Measurements from ENCODE around the gene HOXA7.

HOXA7 gene

DNA sequence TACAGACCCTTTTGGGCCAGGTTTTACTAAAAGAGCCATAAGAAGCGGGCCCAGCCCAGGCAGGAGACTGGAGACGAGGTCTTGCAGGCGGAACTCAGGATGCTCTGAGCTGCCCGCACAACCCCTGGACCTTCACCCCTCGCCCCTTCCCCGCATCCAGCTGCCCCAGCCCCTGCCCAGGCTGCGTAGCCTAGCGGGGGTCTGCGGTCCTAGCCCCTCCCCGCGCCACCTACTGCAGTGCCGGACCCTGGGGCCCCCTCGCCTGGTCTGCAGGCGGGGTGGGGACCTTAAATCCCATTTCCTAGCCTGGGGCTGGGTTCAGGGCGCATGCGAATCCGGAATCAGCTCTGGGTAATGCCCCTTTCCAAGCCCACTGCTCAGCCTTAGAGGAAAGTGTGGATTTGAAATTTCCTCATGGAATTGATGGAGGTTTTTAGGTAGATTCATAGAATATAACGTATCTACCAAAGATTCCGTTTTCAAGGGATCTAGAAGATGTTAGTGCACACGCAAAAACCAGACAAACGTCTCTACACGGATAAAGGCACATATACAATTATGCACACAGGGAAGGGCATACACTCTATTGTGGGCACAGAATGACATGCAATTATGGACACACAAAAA, 3.5 kb downstream of the HOXA7 start:
- H3K4me3 ChIP-seq (ENCODE audit: low read depth, low read length), result peak overlapping the region; percentile 75
- no peak for DNase-seq (ENCODE audit: low read depth)

DNA sequence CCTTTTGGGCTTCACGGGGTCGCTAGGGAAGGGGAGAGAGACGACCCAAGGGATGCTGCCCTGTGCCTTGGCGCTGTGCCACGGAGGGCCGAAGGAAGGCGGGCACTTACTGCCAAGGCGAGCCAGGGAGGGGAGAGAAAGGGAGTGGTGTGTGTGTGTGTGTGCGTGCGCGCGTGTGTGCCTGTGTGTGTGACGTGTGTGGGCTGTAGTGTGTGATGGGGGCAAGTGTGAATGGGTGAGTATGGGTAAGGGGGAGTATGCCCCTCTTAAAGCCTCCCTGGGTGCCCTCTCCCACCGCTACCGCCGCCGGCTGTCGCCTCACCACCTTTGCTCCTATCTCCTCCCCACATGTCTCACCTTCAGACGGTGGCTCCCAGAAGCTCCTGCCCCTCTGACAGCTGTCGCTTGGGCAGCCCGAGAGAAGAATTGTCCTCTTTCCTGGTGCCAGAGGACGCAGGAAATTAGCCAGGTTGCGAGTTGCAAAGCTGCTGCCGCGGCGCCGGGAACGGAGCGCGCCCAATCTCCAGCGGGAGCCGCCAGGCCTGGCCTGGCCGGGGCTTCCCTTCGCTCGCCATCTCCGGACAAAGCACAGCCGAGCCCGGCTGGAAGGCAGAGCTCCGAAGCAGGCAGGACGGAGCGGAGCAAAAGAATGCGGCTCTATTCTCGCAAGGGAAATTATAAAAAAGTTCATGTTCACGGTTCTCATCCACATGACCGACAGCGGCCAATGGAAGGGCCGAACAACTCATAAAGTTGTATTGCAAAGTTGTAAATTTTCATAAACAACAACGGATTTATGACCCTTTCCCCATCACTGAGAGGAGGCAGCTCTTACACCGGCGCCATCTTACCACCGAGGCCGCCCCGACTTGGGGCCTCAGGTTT, 4.3 kb downstream of the HOXA7 start, which contains the start of gene HOXA3:
Gene HOXA3 (minus strand): TSS at position 653 of the 885 bp plus-strand sequence. CDS start 41,943 bp downstream, outside the sequence.
- peak within 1 kb of the TSS; percentile 75 for H3K4me3 ChIP-seq (ENCODE audit: low read depth, low read length)
- DNase-seq (ENCODE audit: low read depth), result peak; percentile 71

DNA sequence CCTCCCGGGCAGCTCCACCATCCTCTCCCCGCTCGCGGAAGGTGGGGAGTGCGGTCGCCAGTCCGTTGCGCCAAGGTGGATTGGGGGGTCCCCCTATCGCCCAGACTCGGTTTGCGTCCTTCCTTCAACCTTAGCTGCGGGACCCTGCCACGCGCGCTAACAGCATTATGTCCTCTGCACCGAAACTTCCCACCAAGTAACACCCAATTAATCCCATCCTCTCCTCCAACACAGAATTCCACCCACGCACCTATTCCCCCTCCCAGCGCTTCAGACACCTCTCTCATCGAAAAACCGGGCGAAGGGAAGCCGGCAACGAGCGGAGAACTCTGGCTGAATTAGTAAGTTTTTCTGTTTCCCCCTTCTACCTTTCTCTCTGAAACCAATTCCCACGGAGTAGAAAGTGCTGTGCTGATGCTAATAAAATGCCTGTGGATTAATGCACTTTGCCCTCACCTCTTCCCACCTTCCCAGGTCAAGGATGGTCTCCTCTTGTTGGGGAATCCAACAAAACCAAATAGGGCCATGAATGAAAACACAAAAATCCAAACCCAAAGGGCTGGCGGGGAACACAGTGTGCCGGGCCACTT, 5.0 kb downstream of the HOXA7 start:
- no peak for DNase-seq (ENCODE audit: low read depth)
- H3K4me3 ChIP-seq (ENCODE audit: low read depth, low read length), result peak overlapping the region; percentile 75

DNA sequence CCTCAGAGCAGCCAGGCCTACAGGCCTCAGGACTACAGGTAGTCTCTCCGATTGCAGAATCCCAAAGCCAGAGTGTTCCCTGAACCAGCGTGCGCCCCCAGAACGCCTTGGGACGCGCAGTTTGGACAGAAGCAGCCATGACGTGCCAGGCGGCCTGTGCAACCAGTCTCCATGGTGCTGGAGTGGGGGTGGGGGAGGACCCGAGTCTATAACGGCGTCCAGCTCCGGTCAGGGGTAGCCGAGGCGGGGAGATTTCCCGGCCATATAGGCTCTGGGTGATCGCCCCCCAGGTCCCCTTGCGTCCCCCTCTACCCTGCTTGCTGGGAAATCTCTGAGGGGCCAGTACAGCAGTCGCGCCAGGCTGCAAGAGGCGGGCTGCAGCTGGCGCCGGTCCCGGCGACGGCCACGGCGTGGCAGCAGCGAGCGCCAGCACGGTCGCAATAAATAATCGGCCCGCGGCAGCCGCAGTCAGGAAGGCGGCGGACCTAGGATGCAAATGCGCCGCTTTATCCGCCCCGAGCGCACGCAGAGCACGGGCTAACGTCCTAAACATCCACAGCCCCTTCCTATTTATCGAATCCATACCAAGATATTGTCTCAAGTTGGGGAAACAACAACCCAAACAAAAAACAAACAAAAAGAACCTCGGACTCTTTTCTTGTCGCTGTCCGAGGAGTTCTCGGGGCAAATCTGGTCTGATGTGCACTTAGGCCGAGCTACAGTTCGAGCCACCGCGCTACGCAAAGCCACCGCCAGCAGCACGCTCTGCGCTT, 5.7 kb downstream of the HOXA7 start:
- no peak for DNase-seq (ENCODE audit: low read depth)
- H3K4me3 ChIP-seq (ENCODE audit: low read depth, low read length), result peak overlapping the region; percentile 75

DNA sequence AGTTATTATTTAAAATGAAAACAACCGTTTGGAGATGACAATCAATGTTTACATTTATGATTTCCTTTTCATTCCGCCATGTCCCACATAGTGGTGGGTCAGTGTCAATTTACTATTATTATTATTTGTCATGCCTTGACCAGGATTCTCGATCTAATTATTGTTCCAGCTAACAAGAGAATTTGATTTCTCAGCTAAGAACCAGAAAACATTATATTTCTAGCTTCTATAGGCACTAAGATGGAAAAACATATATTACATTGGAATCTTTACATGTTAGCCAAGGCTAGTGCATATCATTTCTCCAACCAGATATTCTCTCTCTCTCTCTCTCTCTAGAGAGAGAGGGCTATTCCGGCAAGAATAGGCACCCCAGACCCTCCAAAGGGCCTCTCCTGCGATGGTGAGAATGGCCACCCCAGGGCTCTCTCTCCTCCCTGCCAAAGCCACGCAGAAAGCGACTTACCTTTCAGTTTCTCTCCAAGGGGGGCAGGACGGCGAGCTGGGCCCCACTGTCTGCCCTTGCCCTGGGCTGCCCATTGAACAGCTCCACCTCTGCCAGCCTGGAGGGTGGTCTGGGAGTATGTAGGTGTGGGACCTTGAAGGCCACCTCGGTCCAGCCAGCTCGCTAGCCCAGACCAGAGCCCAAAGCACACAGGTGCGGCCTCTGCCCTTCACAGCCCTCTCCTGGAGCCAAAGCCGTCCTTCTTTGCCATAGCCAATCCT, 6.5 kb downstream of the HOXA7 start:
- H3K4me3 ChIP-seq (ENCODE audit: low read depth, low read length), result peak overlapping the region; percentile 75
- DNase-seq (ENCODE audit: low read depth), result no peak

DNA sequence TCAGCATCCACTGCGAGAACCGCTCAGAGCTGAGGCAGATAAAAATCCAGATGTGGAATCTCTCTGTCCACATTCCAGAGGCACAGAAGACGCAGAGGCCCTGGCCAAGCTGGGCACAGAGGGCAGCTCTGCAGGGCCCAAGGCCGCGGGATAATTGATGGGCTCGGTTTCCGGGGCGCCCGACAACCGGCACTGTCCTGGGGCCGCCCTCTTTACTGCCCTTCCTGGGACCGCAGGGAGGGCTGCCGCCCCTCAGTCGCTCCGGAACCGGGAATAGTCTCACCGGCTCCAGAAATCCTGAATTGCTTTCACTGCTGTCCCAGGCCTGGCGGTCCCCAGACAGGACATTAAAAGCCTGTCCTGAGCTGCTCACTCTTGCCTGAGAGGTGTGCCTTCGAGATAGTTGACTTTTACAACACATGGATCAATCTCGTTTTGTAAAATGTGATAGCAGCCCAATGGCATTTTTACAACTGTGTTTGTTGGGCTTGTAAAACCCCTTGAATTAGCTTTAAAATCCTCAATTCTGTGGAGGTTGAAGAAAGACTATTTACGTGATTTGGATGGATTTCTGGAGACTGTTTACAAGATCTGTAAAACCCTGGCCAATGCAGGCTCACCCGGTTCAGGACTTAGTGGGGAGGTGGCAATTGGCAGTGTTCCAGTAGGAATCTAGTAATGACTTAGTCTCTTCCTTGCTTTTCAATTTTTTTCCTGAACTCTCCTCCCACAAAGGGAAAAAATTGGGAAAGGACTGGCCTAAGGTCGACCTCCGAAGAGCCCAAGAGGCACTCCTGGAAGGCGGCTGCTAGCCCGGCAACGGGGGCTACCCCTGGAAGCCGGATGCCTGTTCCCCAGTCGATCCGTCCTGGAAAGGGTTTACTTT, 7.5 kb downstream of the HOXA7 start:
- H3K4me3 ChIP-seq (ENCODE audit: low read depth, low read length), result peak overlapping the region; percentile 75
- DNase-seq (ENCODE audit: low read depth), result no peak

DNA sequence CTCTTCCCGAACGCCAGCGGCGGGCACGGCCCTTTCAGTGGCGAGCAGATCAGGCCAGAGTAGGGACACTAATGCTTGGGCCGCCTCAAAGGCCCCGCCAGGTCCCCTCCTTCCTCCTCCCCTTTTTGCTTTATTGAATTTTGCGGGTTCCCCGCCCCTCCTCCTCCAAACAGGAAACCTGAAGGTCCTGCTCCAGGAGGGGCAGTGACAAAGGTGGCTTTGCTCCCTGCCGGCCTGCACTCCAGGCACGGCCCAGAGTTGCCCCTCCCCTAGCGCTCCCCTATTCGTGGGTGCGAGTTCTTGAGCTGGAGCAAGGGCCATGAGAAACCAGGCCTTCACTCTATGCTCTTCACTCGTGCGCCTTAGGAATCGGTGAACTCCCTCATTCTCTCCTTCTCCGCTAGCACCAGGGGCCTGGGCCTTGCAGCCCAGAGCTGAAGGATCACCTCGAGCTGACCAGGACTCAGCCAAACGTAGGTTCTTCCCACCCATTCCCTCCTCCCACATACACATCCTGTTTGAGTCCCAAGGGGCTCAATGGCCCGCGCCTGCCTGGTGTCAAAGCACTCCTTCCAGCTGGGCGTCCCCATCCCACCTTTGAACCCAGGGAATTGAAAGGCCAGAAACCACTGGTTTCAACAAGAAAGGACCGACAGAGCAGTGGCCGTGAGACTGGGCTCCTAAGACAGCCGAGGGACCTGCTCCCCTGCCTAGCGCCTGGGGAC, 8.3 kb downstream of the HOXA7 start:
- no peak for DNase-seq (ENCODE audit: low read depth)
- H3K4me3 ChIP-seq (ENCODE audit: low read depth, low read length), result peak overlapping the region; percentile 75

DNA sequence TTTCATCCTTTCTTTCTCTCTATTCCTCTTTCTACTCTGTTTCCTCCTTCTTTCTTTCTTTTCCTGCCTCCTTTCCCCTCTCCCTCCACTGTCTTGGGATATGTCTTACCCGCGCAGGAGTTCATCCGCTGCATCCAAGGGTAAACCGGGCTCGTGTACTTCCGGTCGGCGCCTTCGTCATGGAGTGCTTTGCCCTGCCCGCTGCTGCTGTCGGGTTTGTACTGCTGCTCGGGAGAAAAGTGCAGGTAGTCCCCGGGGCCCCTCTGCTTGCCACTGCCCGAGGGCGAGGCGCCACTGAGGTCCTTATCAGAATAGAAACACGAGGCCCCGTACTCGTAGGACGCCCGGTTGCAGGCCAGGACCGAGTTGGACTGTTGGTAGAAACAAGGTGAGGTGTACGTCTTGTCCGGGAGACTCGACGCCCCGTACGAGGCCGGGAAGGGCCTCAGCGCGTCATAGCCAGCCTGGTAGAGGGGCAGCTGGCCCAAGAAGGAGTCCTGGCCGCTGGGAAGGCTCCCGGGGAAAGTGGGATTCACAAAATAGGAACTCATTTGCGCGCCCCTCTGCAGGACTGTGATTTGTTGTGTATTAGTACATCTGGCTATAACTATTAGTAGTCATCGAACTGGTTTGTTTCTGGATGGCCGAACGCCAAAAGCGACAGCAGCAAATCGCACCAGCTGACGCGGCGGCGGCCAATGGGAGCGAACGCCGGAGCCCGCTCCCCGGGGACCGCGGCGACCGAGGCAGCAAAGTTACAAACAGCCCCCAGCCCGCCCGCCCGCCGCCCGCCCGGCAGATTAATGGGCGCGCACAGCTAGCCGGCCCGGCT, 9.1 kb downstream of the HOXA7 start, which contains the start of gene HOXA6:
Gene HOXA6 (minus strand): TSS at position 576 of the 832 bp plus-strand sequence. CDS start 25 bp downstream, at position 551.
- H3K4me3 ChIP-seq (ENCODE audit: low read depth, low read length), result peak within 1 kb of the TSS; percentile 75
- no peak for DNase-seq (ENCODE audit: low read depth)

DNA sequence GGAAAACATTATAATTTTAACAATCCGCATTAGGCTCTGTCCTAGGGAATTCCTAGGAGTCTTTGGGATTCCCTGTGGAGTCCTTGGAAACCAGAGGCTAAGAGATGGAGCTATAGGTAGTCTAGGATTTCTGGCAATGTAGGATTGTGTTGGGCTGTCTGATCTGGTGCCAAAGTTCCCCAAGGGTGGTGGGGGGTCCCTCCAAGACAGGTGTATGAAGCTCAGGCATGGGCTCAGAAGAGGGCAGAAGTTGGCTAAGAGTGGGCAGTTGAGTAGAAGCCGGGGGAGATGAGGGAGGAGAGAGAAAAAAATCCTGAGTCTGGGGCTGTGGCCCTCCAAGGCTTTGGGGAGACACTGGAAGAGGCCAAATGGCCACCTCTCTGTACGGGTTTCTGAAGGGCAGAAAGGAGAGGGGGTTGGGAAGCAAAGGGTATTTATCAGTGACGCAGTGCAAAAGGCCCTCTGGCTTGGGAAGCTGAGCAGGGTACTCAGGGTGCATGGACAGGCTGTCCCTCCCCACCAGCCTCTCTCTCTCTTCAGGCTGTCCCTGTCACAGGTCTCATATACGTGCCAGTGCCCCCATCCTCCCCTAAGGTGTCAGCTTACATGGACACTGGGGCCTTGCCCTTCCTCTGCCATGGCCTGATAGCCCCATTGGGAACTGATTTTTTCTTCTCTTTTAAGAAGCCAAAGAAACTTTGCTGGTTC, 9.8 kb downstream of the HOXA7 start:
- DNase-seq (ENCODE audit: low read depth), result no peak
- H3K4me3 ChIP-seq (ENCODE audit: low read depth, low read length), result peak overlapping the region; percentile 75

DNA sequence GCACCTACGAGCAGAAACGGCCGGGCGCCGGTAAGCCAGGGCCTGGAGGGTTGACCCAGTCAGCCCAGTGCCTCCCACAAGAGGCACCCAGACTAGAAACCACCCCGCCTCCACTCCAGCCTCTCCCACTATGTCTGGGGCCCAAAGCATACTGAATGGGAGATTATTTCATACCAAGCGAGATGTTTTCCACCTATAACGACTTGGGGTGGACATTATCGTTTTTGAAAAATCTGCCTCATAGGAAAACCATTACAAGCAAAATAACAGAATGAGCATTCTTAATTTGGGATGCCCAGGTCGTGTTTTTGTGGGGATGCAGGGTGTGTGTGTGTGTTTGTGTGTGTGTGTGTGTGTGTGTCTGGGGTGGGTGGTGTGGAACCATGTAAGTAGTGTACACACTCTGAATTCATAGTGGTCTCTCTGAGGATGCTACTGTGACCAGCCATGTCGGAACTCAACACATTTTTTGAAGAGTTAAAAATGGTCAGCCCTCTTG, 10.5 kb downstream of the HOXA7 start:
- no peak overlapping the region for H3K4me3 ChIP-seq (ENCODE audit: low read depth, low read length)

DNA sequence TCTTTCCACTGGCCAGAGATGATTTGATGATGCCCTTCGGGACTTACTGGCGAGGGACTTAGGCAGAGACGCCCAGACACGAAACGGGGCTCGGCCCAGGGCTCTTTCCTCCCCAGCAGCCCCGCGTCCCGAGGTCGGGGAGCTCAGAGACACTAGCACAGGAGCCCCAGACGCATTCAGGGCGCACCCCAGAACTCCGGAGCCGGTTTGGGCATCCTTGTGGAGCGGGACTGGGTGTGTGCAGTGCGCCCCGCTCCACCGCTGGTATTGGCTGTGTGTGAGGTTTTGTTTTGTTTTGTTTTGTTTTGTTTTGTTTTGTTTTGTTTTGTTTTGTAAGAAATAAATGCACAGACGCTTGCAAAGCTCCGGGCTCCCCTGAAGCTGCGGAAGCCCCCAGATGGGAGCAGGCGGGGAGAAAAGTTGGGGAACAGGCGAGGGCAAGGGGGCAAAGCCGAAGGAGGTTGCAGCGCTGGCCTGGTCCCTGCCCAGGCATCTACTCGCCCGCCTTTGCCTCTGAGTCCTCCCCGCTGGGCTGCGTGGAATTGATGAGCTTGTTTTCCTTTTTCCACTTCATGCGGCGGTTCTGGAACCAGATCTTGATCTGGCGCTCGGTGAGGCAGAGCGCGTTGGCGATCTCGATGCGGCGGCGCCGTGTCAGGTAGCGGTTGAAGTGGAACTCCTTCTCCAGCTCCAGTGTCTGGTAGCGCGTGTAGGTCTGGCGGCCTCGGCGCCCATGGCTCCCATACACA, 11.1 kb downstream of the HOXA7 start:
- no peak for DNase-seq (ENCODE audit: low read depth)
- H3K4me3 ChIP-seq (ENCODE audit: low read depth, low read length), result no peak overlapping the region

More for the DNA sequence above, 10.5 kb downstream of the HOXA7 start:
- DNase-seq (ENCODE audit: low read depth), result no peak

DNA sequence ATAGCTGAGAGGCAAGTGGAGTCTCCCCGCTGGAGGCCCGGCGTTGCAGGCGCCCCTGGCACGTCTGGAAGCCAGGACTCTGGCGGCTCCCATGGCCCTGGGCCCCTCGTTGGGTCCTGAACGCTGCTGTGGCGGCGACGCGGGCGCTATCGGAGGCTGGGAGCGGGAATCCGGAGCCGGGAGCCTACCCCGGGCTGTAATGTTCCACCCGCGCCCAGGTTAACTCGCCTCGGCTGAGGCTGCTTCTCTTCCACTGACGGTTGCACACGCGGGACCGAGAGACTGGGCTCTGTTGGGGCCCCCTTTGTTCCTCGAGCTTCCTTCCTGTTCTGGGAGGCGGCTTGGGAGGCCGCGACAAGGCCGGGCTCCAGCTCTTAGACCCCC, 11.7 kb downstream of the HOXA7 start:
- no peak overlapping the region for H3K4me3 ChIP-seq (ENCODE audit: low read depth, low read length)
- DNase-seq (ENCODE audit: low read depth), result no peak

DNA sequence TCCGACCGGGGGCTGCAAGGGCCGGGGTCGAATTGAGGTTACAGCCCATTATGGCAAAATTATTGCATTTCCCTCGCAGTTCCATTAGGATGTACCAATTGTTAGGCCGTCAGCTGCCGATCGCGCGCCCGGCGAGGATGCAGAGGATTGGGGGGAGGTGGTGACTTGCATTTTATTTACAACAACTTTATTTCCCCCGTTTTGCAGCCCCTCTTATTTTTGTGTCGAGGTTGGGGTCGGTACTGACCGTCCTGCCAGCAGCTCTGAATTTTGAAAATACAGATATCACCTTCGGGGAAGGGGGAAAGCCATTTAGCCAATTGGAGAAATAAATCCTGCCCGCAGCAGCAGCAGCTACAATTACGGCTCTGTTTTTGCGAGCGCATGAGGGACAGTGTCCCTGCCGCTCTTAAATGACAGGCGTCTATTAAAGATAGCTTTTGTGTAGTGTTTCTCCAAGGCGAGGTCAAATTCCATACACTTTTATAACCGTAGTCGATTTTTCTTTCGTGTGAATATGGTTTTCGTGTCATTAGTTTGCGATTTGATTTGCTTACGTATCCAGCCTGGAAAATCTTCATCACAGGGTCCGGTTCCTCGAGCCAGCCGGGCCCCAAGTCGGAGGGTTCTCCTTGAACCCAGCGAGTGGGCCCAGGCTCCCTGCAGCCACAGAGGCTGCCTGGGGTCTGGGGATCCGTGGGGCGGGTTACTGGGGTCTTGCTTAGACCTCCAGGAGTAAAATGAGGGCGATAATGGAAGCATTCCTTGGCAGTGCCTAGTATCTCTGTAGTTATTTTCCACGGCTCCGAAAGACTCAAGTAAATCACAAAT, 12.3 kb downstream of the HOXA7 start:
- DNase-seq (ENCODE audit: low read depth), result no peak
- no peak overlapping the region for H3K4me3 ChIP-seq (ENCODE audit: low read depth, low read length)

Data from skeletal muscle cell (primary cell).